Pancreas (tissue), 10 donors: ENCODE data around the gene POFUT2. TPM values are rescaled to one million over a fixed set of nuclear protein-coding genes. Genes with fewer than 3 reads are reported as not detected.

ENCODE experiments used
- ATAC-seq, 4 donors: fragments of 200-7000 bp; cut with Tn5 transposase; one replicate each; pipeline versions ENCODE4 v1.8.0 to v1.9.1; 2020; ENCODE audit warnings: mild to moderate bottlenecking in 4 of 4, moderate library complexity in 4 of 4
- DNase-seq, 6 donors: peaks; one replicate each; pipeline ENCODE4 v3.0.0-alpha.2; 2020
- FAIRE-seq: peaks from 2 replicates; lab custom pipeline; 2012; peaks lifted over from hg19 to GRCh38; lab: Jason Lieb, UNC
- H3K27ac ChIP-seq, 4 donors: fragments of 200-600 bp; sonication (generic); 1 replicate in 3 of 4; 2 replicates in 1 of 4; pipeline versions ENCODE4 v1.5.0 to v1.8.0; 2020
- H3K27me3 ChIP-seq, 4 donors: fragments of 200-600 bp; one replicate each; pipeline ENCODE4 v1.8.0; 2021
- H3K36me3 ChIP-seq, 3 donors: fragments of 200-600 bp; sonication (generic) in 1 of 3; one replicate each; pipeline versions ENCODE4 v1.5.0 to v1.8.0; 2020 to 2021
- H3K4me1 ChIP-seq, 3 donors: fragments of 200-600 bp; one replicate each; pipeline ENCODE4 v1.8.0; 2021
- H3K4me3 ChIP-seq, 4 donors: fragments of 200-600 bp; sonication (generic) in 2 of 4; one replicate each; pipeline versions ENCODE4 v1.5.0 to v1.8.0; 2020 to 2021
- H3K9me3 ChIP-seq, 4 donors: fragments of 200-600 bp; one replicate each; pipeline ENCODE4 v1.8.0; 2021
- WGBS, 2 donors: extraction: QIAGEN DNeasy Blood & Tissue Kit; methylation state at CpG; one replicate each; pipeline ENCODE4 v1.1.7; 2013; 5-methylcytosine and 5-hydroxymethylcytosine counted together
- intact Hi-C, 3 donors: fragments of 100-400 bp; cut with DNase I; formaldehyde crosslinking; loops; one replicate each; pipeline versions ENCODE4 v1.11.1 to v1.14.2; 2022
- polyA plus RNA-seq, 2 donors: library from polyadenylated mRNA; stranded (reverse); fragments of 200-250 nt; gene quantifications; one replicate each; pipeline ENCODE4 v1.2.3, GENCODE V29; 2013
- total RNA-seq, 6 donors: library from RNA; stranded (reverse); fragmentation: NEBNext Ultra II Directional in 4 of 6; extraction: Animal tissue kit (Norgen Biotek cat#: 25700) in 4 of 6; gene quantifications; one replicate each; pipeline versions ENCODE4 v1.2.1 to v1.2.4, GENCODE V29; 2021 to 2023
- TF ChIP-seq, protein P1 (sequence below), 4 donors: fragments of 200-600 bp; sonication (generic) in 3 of 4; IDR thresholded peaks; one replicate each; pipeline versions ENCODE4 v1.5.0 to v1.8.0; 2021; ENCODE audit warnings: antibody characterized with exemption in 4 of 4
- donor health status: healthy with polysubstance abuse.
- donor health status: DM: no; HTN: no; CAD: no; lungs with moderate emphysema.
- donor health status: DM: no; HTN: no; CAD: no.
- donor health status: control.
- donor health status: control.
- donor health status: Bipolar disorder and iron deficiency.
- donor health status: DM: yes; HTN: yes; CAD: no.
- donor health status: DM: no; HTN: no; CAD: no.
- donor health status: DM: no; HTN: no; CAD: no.
- donor health status: DM: yes; HTN: yes; CAD: no.

The POFUT2 gene
- total and polyA plus RNA-seq, 8 donors: 10.1 to 46.9 (median 16.3) TPM

DNA sequence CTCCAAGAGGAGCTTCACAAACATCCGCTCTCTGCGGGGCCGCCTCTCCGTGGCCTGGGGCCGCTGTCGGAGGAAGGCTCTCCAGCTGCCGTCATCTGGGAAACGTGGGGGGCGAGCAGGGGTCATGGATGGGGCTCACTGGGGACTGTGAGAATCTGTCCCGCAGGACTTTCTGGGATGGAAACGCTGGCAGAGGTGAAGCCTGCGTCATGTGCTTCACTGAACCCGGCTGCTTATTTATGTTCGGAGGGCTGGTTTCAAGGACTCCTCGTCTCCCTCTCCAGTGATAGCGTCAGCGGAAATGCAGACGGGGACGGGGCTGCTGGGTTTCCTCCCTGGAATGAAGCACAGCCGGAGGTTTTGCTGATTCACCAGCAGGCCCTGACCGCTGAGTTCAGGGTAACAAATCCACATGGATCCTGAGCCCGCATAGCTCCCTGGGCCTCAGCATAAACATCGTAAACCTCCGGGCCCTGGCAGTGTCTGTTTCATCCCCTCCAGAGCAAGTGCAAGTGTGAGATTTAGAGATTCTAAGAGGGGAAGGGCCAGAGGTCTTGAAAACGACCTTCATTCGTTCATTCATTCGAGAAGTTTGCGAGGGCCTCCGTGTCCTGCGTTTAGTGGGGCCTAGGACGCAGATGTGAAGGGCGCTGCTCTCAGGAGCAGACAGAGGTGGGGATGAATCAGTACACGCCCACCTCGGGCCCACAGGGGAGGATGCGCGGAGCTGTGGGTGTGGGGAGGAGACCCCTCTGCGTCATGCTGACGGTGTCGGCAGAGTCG is 7.0 kb upstream of the POFUT2 start:
- H3K4me3 ChIP-seq: no peak overlapping the region
- peak overlapping the region; percentile 32 to 62 (median 60) for H3K27ac ChIP-seq
- FAIRE-seq (peak; percentile 43), ATAC-seq (peak in 3 of 4 donors; percentile 22 to 33 (median 23)), DNase-seq (peak in 3 of 6 donors; percentile 40 to 57 (median 57))
- H3K27me3 ChIP-seq: no peaks in the 10 kb centered on the region
- peaks cover 4 to 22% (median 6%) of the 10 kb centered on the region in 3 donors for H3K4me1 ChIP-seq
- WGBS, 2 donors: 50% methylated on average over 40 of the region's 40 CpGs
- intact Hi-C loops: loop anchor here in 2 of 3 donors (5.0 kb wide), 2 partner anchors 143 to 148 kb away; no protein-coding TSS in a partner anchor
- no peaks in the 10 kb centered on the region for H3K36me3 ChIP-seq
- TF ChIP-seq, protein P1, sequence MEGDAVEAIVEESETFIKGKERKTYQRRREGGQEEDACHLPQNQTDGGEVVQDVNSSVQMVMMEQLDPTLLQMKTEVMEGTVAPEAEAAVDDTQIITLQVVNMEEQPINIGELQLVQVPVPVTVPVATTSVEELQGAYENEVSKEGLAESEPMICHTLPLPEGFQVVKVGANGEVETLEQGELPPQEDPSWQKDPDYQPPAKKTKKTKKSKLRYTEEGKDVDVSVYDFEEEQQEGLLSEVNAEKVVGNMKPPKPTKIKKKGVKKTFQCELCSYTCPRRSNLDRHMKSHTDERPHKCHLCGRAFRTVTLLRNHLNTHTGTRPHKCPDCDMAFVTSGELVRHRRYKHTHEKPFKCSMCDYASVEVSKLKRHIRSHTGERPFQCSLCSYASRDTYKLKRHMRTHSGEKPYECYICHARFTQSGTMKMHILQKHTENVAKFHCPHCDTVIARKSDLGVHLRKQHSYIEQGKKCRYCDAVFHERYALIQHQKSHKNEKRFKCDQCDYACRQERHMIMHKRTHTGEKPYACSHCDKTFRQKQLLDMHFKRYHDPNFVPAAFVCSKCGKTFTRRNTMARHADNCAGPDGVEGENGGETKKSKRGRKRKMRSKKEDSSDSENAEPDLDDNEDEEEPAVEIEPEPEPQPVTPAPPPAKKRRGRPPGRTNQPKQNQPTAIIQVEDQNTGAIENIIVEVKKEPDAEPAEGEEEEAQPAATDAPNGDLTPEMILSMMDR (IDR thresholded peaks at IDR 0.05): no peak
- no peaks in the 10 kb centered on the region for H3K9me3 ChIP-seq

DNA sequence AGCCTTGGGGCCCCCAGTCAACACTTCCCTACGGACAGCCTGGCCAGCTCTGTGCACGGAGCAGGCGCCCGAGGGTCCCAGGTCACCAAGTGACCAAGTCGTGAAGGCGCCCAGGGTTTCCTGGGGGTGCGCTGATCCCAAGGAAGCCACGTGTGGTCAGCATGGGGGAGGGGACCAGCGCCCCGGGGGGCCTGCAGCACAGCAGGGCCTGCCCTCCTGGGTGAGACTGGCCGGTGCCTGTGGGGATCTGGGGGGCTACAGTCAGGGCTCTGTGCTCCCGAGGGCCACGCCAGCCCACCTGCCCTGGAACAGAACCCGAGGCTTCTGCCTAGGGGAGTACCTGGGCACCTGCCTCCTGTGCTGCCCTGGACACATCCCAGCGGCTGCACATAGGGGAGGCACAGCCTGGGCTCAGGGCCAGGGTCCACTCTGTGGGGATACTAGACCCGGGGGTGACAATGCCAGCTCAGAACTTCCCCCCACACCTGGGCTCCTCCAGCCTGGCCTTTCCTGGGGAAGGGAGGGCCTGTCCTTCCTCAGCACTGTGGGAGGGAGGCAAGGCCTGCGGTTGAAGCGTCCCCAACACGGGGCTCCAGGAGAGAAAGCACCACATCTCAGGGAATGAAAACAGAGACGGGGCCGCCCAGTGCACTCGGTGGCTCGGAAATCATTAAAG is 6.2 kb upstream of the POFUT2 start:
- no peak for FAIRE-seq
- TF ChIP-seq, protein P1 (IDR thresholded peaks at IDR 0.05): no peak
- peaks cover 4 to 22% (median 6%) of the 10 kb centered on the region in 3 donors for H3K4me1 ChIP-seq
- H3K27me3 ChIP-seq: no peaks in the 10 kb centered on the region
- peak in 3 of 6 donors; percentile 27 to 56 (median 53) for DNase-seq
- no peaks in the 10 kb centered on the region for H3K9me3 ChIP-seq
- no peaks in the 10 kb centered on the region for H3K36me3 ChIP-seq
- H3K27ac ChIP-seq: peak overlapping the region; percentile 32 to 62 (median 60)
- no peak for ATAC-seq
- 54 to 56% methylated on average over 23 of the region's 23 CpGs for WGBS, 2 donors
- no peak overlapping the region for H3K4me3 ChIP-seq
- intact Hi-C loops: loop anchor here in 2 of 3 donors (5.0 kb wide), 2 partner anchors 143 to 148 kb away; no protein-coding TSS in a partner anchor

DNA sequence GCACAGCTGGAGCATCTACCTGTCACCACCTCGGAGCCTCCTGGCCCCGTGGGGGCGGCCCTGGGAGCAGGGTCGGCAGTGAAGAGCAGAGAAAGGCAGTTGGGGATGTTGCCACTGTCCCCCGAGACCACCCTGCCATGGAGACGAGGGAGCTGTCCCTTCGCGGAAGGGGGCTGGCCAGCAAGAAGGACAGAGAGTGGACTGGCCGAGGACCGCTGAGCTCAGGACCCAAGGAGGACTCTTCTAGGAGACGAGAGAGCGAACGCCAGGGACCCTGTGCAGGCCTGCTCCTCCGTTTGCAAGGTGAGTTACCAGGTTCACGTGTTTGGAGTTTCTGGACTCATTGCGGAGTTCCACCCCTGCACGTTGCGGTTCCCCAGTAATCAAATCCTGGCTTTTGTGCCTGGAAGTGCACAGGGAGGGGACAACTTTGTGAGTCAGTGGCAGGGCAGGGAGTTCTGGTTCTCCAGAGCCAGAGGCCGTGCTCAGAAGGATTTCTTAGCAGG is 5.6 kb upstream of the POFUT2 start:
- H3K27me3 ChIP-seq: no peaks in the 10 kb centered on the region
- H3K36me3 ChIP-seq: no peaks in the 10 kb centered on the region
- H3K4me1 ChIP-seq: peaks cover 4 to 28% (median 6%) of the 10 kb centered on the region in 3 donors
- DNase-seq (peak in 1 of 6 donors; percentile 50), FAIRE-seq (no peak), ATAC-seq (no peak)
- WGBS, 2 donors: 56 to 77% methylated on average over 19 of the region's 19 CpGs
- no peak overlapping the region for H3K4me3 ChIP-seq
- intact Hi-C loops: loop anchor here in 2 of 3 donors (5.0 kb wide), 2 partner anchors 144 to 149 kb away; no protein-coding TSS in a partner anchor
- TF ChIP-seq, protein P1 (IDR thresholded peaks at IDR 0.05): no peak
- no peaks in the 10 kb centered on the region for H3K9me3 ChIP-seq
- peak overlapping the region; percentile 32 to 62 (median 60) for H3K27ac ChIP-seq

DNA sequence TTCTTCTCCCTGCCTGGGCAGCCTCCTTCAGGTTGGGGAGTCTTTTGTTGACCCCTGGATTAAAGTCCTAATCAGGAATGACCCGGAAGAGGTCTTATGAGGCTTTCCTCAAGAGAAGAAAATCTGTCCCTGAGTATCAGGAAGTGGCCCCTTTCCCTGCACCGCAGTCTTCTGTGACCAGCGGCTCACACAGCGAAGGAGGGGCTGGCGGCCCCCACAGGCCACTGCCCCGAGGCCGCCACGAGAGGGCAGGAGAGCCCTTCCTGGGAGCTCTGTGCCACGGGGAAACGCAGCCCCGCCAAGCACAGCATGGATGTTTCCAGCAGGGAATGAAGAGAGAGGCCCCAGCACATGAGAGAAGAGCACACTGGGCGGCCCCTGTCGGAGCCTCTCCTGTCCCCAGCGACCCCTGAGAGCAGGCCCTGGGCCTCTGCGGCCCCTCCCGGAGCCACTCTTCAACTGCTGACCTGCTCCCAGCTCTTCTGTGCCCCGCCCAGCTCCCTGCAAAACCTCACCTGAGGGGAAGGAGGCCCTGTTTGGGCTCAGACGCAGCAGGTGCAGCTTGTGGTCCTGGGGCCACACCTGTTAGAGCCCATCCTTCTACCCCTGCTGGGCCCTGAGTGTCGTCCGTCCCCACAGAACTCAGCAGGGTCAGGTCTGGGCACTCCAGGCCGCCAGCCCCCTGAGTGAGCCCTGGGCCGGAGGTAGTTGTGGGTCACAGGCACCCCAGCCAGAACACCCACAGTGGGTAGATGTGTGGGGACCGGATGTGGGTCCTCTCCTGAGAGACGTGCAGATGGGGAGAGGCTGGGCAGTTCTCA is 4.9 kb upstream of the POFUT2 start:
- Histone ChIP-seq H3K9me3 (no peaks in the 10 kb centered on the region), H3K4me1 (peaks cover 4 to 28% (median 6%) of the 10 kb centered on the region in 3 donors), H3K4me3 (peak overlapping the region in 1 of 4 donors; percentile 1), H3K27ac (peak overlapping the region; percentile 20 to 50 (median 35)), H3K27me3 (no peaks in the 10 kb centered on the region), H3K36me3 (no peaks in the 10 kb centered on the region)
- 19 to 20% methylated on average over 24 of the region's 24 CpGs for WGBS, 2 donors
- peak; percentile 69 to 88 (median 82) for ATAC-seq
- DNase-seq: peak; percentile 74 to 93 (median 87)
- no peak for FAIRE-seq
- TF ChIP-seq, protein P1 (IDR thresholded peaks at IDR 0.05): peak; percentile 95 to 99 (median 96)
- intact Hi-C loops: loop anchor here in 2 of 3 donors (5.0 kb wide), 2 partner anchors 145 to 150 kb away; no protein-coding TSS in a partner anchor
